Measurements from ENCODE around the gene RPL29.

The RPL29 gene

GRCh38 chr3:51953445-51953844 is 42.2 kb downstream of the RPL29 start:
- peak overlapping the region; percentile 15 for H3K27ac ChIP-seq (ENCODE audit: poor library complexity, severe bottlenecking)
- peak; percentile 60 for ATAC-seq (ENCODE audit: low read depth)
- no peak overlapping the region for H3K4me3 ChIP-seq (ENCODE audit: severe bottlenecking)
- TF ChIP-seq CTCF (IDR thresholded peaks at IDR 0.05; ENCODE audit: poor library complexity, severe bottlenecking), result no peak
- H3K27me3 ChIP-seq (ENCODE audit: insufficient read depth, poor library complexity, severe bottlenecking), result no peaks in the 10 kb centered on the region
- DNase-seq (ENCODE audit: low spot score), result no peak
- H3K9me3 ChIP-seq (ENCODE audit: severe bottlenecking), result no peaks in the 10 kb centered on the region
- peaks cover 8% of the 10 kb centered on the region for H3K4me1 ChIP-seq (ENCODE audit: insufficient read depth, poor library complexity, severe bottlenecking)
- no peaks in the 10 kb centered on the region for H3K36me3 ChIP-seq (ENCODE audit: low read depth)

DNA sequence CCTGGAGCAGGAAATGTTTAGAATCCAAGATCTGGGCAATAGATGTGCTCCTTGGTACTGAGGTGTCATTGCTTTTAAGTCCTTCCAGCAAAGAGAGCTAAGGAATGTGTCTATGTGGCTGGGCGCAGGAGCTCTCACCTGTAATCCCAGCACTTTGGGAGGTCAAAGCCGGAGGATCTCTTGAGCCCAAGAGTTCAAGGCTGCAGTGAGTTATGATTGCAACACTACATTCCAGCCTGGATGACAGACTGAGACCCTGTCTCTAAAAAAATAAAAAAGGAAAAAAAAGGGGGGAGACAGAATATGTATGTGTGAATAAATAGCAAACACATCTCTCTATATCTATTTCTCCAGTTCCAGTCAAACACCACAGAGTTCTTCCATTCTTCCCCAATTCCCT is 44.8 kb downstream of the RPL29 start:
- TF ChIP-seq CTCF (IDR thresholded peaks at IDR 0.05; ENCODE audit: poor library complexity, severe bottlenecking), result no peak
- ATAC-seq (ENCODE audit: low read depth), result no peak
- H3K27me3 ChIP-seq (ENCODE audit: insufficient read depth, poor library complexity, severe bottlenecking), result no peaks in the 10 kb centered on the region

GRCh38 chr3:51949121-51949520 is 46.6 kb downstream of the RPL29 start:
- Histone ChIP-seq H3K4me1 (ENCODE audit: insufficient read depth, poor library complexity, severe bottlenecking) (peaks cover 8% of the 10 kb centered on the region), H3K9me3 (ENCODE audit: severe bottlenecking) (no peaks in the 10 kb centered on the region), H3K4me3 (ENCODE audit: severe bottlenecking) (no peak overlapping the region), H3K36me3 (ENCODE audit: low read depth) (no peaks in the 10 kb centered on the region), H3K27ac (ENCODE audit: poor library complexity, severe bottlenecking) (no peak overlapping the region), H3K27me3 (ENCODE audit: insufficient read depth, poor library complexity, severe bottlenecking) (no peaks in the 10 kb centered on the region)
- DNase-seq (ENCODE audit: low spot score) (no peak), ATAC-seq (ENCODE audit: low read depth) (no peak)
- no peak for TF ChIP-seq CTCF (IDR thresholded peaks at IDR 0.05; ENCODE audit: poor library complexity, severe bottlenecking)

More for the DNA sequence above, 44.8 kb downstream of the RPL29 start:
- Histone ChIP-seq H3K4me3 (ENCODE audit: severe bottlenecking) (no peak overlapping the region), H3K4me1 (ENCODE audit: insufficient read depth, poor library complexity, severe bottlenecking) (peaks cover 8% of the 10 kb centered on the region), H3K36me3 (ENCODE audit: low read depth) (no peaks in the 10 kb centered on the region), H3K9me3 (ENCODE audit: severe bottlenecking) (no peaks in the 10 kb centered on the region), H3K27ac (ENCODE audit: poor library complexity, severe bottlenecking) (no peak overlapping the region)
- DNase-seq (ENCODE audit: low spot score), result no peak

GRCh38 chr3:51948016-51948580 is 47.6 kb downstream of the RPL29 start:
- no peak overlapping the region for H3K27ac ChIP-seq (ENCODE audit: poor library complexity, severe bottlenecking)
- H3K9me3 ChIP-seq (ENCODE audit: severe bottlenecking), result no peaks in the 10 kb centered on the region
- H3K4me1 ChIP-seq (ENCODE audit: insufficient read depth, poor library complexity, severe bottlenecking), result peaks cover under 1% of the 10 kb centered on the region
- H3K4me3 ChIP-seq (ENCODE audit: severe bottlenecking), result no peak overlapping the region
- no peaks in the 10 kb centered on the region for H3K36me3 ChIP-seq (ENCODE audit: low read depth)
- DNase-seq (ENCODE audit: low spot score) (no peak), ATAC-seq (ENCODE audit: low read depth) (no peak)
- H3K27me3 ChIP-seq (ENCODE audit: insufficient read depth, poor library complexity, severe bottlenecking), result no peaks in the 10 kb centered on the region
- no peak for TF ChIP-seq CTCF (IDR thresholded peaks at IDR 0.05; ENCODE audit: poor library complexity, severe bottlenecking)

- DNase-seq (ENCODE audit: low spot score), result peak; percentile 33
- ATAC-seq (ENCODE audit: low read depth), result no peak
- Histone ChIP-seq H3K4me1 (ENCODE audit: insufficient read depth, poor library complexity, severe bottlenecking) (peaks cover 5% of the 10 kb centered on the region), H3K9me3 (ENCODE audit: severe bottlenecking) (no peaks in the 10 kb centered on the region), H3K27me3 (ENCODE audit: insufficient read depth, poor library complexity, severe bottlenecking) (no peaks in the 10 kb centered on the region), H3K36me3 (ENCODE audit: low read depth) (no peaks in the 10 kb centered on the region), H3K27ac (ENCODE audit: poor library complexity, severe bottlenecking) (no peak overlapping the region), H3K4me3 (ENCODE audit: severe bottlenecking) (no peak overlapping the region)
- TF ChIP-seq CTCF (IDR thresholded peaks at IDR 0.05; ENCODE audit: poor library complexity, severe bottlenecking), result no peak
Observed at GRCh38 chr3:51947215-51947900, 48.3 kb downstream of the RPL29 start.
